Body of pancreas (tissue), 4 donors: ENCODE data around the gene TMEM187. TPM values are rescaled to one million over a fixed set of nuclear protein-coding genes. Genes with fewer than 3 reads are reported as not detected.

ENCODE experiments used
- ATAC-seq: fragments of 150-250 bp; one replicate; pipeline ENCODE4 v1.9.1; 2016
- DNase-seq, 4 donors: peaks; one replicate each; pipeline ENCODE4 v3.0.0-alpha.2; 2019
- H3K27ac ChIP-seq, 4 donors: fragments of 200-600 bp; sonication (generic); 1 replicate in 3 of 4; 2 replicates in 1 of 4; pipeline versions ENCODE4 v1.5.1 to v1.6.1; 2016 to 2019; ENCODE audit warnings: mild to moderate bottlenecking in 1 of 4, mixed read lengths in 1 of 4, moderate library complexity in 1 of 4
- H3K27me3 ChIP-seq, 2 donors: fragments of 200-600 bp; sonication (generic); one replicate each; pipeline ENCODE4 v1.6.0; 2016; ENCODE audit warnings: mild to moderate bottlenecking in 1 of 2
- H3K36me3 ChIP-seq, 2 donors: fragments of 200-600 bp; sonication (generic); replicated peaks in 1 of 2; 2 replicates each; pipeline ENCODE4 v1.5.1; 2016; ENCODE audit warnings: low read depth in 2 of 2; ENCODE audit not compliant: insufficient read depth in 1 of 2
- H3K4me1 ChIP-seq: fragments of 200-600 bp; sonication (generic); one replicate; pipeline ENCODE4 v1.6.0; 2016
- H3K4me3 ChIP-seq, 2 donors: fragments of 200-600 bp; sonication (generic); 1 replicate in 1 of 2; 2 replicates in 1 of 2; pipeline ENCODE4 v1.5.1; 2016 to 2019
- H3K9me3 ChIP-seq, 3 donors: fragments of 200-600 bp; sonication (generic); 1 replicate in 2 of 3; 2 replicates in 1 of 3; pipeline ENCODE4 v1.5.1; 2016
- POLR2A ChIP-seq, 3 donors: fragments of 450-650 bp; IDR thresholded peaks; one replicate each; pipeline ENCODE4 v1.6.1; 2016; ENCODE audit warnings: antibody characterized with exemption in 3 of 3, mild to moderate bottlenecking in 2 of 3
- WGBS, 2 donors: methylation state at CpG; one replicate each; pipeline ENCODE4 v1.1.5; 2017; 5-methylcytosine and 5-hydroxymethylcytosine counted together
- intact Hi-C: fragments of 100-400 bp; cut with DNase I; formaldehyde crosslinking; loops from one replicate; pipeline ENCODE4 v1.15.1; 2023
- total RNA-seq, 2 donors: library from RNA; depleted of rRNA; stranded (reverse); fragments of >200 nt; gene quantifications; one replicate each; pipeline ENCODE4 v1.1.0, GENCODE V29; 2016
- TF ChIP-seq, protein P1 (sequence below), 7 experiments: fragments of 450-650 bp in 4 of 7; fragments of 200-600 bp in 3 of 7; sonication (generic) in 3 of 7; IDR thresholded peaks; one replicate each; pipeline ENCODE4 v1.5.1; 2016 to 2019; ENCODE audit warnings: antibody characterized with exemption in 7 of 7

Gene TMEM187
- total RNA-seq, 2 donors from 2014 or later, result 8.8 to 10.9 TPM

DNA sequence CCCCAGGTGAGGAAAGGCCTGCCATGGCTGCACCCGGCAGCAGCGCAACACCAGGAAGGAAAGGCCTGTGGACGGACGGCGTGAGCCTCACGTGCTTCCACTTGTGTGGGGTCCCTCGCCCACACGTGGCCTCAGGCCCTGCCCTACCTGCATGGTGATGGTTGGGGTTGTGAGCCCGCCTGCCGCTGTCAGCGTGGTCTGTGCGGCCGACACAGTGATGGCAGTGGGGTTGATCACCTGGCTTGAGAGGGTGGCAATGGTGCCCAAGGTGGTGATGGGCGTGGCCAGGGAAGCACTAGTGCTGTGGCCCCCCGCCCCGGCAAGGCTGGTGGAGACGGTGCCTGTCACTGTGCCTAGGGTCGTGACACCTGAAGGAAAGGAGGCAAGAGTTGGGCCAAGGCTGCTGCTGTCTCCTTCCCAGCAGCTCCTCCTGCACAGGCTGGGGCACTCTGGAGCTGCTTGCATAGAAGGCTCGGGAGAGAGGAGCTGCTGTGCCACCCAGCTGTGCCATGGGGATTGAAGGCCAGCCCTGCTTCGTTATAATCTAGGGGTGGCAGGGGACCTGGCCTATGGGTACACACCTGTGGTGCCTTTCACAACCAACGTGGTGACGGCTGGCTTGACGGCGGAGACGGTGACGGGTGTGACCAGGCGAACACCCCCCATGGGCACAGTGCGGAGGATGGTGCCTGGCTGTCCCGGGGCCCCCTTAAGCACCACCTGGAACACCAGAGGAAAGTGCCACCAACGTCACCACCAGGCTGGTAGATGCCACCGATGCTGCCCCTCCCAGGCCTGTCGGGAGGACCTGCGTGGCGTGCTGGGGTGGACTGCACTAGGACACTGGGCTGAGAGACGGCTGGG is 16.3 kb upstream of the TMEM187 start:
- ATAC-seq (no peak), DNase-seq (no peak)
- Histone ChIP-seq H3K4me1 (no peaks in the 10 kb centered on the region), H3K27me3 (no peaks in the 10 kb centered on the region), H3K4me3 (no peak overlapping the region), H3K36me3 (peaks cover 9 to 19% of the 10 kb centered on the region in 2 donors), H3K27ac (no peak overlapping the region), H3K9me3 (no peaks in the 10 kb centered on the region)
- TF ChIP-seq, protein P1, sequence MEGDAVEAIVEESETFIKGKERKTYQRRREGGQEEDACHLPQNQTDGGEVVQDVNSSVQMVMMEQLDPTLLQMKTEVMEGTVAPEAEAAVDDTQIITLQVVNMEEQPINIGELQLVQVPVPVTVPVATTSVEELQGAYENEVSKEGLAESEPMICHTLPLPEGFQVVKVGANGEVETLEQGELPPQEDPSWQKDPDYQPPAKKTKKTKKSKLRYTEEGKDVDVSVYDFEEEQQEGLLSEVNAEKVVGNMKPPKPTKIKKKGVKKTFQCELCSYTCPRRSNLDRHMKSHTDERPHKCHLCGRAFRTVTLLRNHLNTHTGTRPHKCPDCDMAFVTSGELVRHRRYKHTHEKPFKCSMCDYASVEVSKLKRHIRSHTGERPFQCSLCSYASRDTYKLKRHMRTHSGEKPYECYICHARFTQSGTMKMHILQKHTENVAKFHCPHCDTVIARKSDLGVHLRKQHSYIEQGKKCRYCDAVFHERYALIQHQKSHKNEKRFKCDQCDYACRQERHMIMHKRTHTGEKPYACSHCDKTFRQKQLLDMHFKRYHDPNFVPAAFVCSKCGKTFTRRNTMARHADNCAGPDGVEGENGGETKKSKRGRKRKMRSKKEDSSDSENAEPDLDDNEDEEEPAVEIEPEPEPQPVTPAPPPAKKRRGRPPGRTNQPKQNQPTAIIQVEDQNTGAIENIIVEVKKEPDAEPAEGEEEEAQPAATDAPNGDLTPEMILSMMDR (IDR thresholded peaks at IDR 0.05), result no peak
- TF ChIP-seq POLR2A (IDR thresholded peaks at IDR 0.05), result no peak
- intact Hi-C loops, result no loop called here
- WGBS, 2 donors, result 85% methylated on average over 16 of the region's 35 CpGs; no CpG with 5 or more reads in 1 of the 2 donors

DNA sequence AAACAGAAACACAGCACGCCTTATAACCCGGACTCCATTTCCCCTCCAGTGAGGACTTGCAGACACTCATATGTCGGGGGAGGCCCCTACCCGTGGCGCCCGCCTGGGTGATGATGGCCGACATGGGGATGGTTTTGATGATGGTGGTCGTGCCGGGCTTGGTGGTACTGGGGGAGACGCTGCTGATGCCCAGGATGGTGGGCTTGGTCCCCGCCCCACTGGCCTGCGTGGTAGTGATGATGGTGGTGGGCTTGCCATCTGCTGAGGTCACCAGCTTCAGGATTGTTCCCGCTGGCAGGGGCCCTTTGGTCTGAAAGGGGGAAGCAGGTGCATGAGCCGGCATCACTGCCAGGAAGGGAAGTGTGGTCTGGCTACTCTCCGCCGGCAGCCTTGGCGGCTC is 15.3 kb upstream of the TMEM187 start:
- H3K27ac ChIP-seq, result no peak overlapping the region
- no peak for ATAC-seq
- no peak for DNase-seq

DNA sequence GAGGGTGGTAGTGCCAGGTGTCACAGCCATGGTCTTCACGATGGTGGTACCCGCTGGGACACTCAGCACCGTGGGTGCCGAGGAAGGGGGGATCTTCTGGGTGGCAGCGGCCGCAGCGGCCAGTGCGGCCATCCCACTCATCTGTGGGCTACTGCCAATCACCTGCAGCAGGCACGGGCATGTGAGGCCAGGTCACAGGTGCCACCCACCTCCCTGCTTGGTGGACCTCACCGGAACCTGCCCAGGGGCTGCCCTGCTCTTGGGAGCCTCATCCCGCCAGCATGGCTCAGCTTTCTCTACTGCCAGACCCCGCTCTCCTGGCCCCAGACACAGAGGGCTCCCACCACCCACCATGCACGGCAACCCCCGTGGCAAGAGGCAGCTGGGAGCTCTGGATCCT is 13.9 kb upstream of the TMEM187 start:
- no peak for DNase-seq
- Histone ChIP-seq H3K27ac (no peak overlapping the region), H3K27me3 (no peaks in the 10 kb centered on the region), H3K36me3 (peaks cover 5 to 18% of the 10 kb centered on the region in 2 donors), H3K4me3 (no peak overlapping the region), H3K4me1 (no peaks in the 10 kb centered on the region), H3K9me3 (no peaks in the 10 kb centered on the region)
- intact Hi-C loops, result no loop called here
- no peak for ATAC-seq
- TF ChIP-seq, protein P1 (IDR thresholded peaks at IDR 0.05), result no peak
- no peak for TF ChIP-seq POLR2A (IDR thresholded peaks at IDR 0.05)
- WGBS, 2 donors, result 92% methylated on average over 5 of the region's 14 CpGs; no CpG with 5 or more reads in 1 of the 2 donors

More for the DNA sequence above, 15.3 kb upstream of the TMEM187 start:
- WGBS, 2 donors, result 73% methylated on average over 15 of the region's 17 CpGs; no CpG with 5 or more reads in 1 of the 2 donors
- no peak overlapping the region for H3K4me3 ChIP-seq
- peaks cover 9 to 18% of the 10 kb centered on the region in 2 donors for H3K36me3 ChIP-seq
- H3K4me1 ChIP-seq, result no peaks in the 10 kb centered on the region
- H3K27me3 ChIP-seq, result no peaks in the 10 kb centered on the region
- no peaks in the 10 kb centered on the region for H3K9me3 ChIP-seq
- intact Hi-C loops, result no loop called here
- TF ChIP-seq, protein P1 (IDR thresholded peaks at IDR 0.05), result no peak
- TF ChIP-seq POLR2A (IDR thresholded peaks at IDR 0.05), result no peak

DNA sequence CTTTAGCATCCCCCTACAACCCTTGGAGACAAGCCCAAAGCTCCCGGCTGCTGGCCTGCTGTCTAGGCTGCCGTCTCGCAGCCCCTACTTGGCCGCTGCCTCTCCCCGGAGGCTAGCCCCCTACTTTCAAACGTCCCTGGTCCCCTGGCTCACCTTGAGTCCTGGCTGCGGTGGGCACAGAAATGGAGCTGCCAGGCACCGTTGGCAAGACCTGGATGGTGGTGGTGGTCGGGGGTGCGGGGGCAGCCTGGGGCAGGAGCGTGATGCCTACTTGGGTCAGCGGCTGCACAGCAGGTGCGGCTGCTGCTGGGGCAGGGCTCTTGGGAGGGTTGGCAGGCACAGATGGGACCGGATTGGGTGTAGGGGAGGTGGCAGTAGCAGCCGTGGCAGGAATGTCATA is 12.9 kb upstream of the TMEM187 start:
- ATAC-seq (no peak), DNase-seq (no peak)
- no peak for TF ChIP-seq POLR2A (IDR thresholded peaks at IDR 0.05)
- TF ChIP-seq, protein P1 (IDR thresholded peaks at IDR 0.05), result no peak
- Histone ChIP-seq H3K27ac (no peak overlapping the region), H3K9me3 (no peaks in the 10 kb centered on the region), H3K4me1 (no peaks in the 10 kb centered on the region), H3K27me3 (no peaks in the 10 kb centered on the region), H3K36me3 (peaks cover 5 to 18% of the 10 kb centered on the region in 2 donors), H3K4me3 (no peak overlapping the region)
- intact Hi-C loops, result no loop called here
- 80 to 94% methylated on average over 1 to 14 of the region's 15 CpGs for WGBS, 2 donors
